Upper lobe of right lung (tissue), 1 donor: ENCODE measurements around the gene ERCC6L2. TPM values are rescaled to one million over a fixed set of nuclear protein-coding genes. Genes with fewer than 3 reads are reported as not detected.

Experiments used
- ATAC-seq: fragments of 200-7000 bp; cut with Tn5 transposase; one replicate; pipeline ENCODE4 v1.9.1; 2020; ENCODE audit warnings: mild to moderate bottlenecking, moderate library complexity
- DNase-seq: peaks from one replicate; pipeline ENCODE4 v3.0.0-alpha.2; 2020
- H3K27ac ChIP-seq: fragments of 200-600 bp; one replicate; pipeline ENCODE4 v1.8.0; 2022
- H3K27me3 ChIP-seq: fragments of 200-600 bp; one replicate; pipeline ENCODE4 v1.8.0; 2022; ENCODE audit warnings: mild to moderate bottlenecking
- H3K36me3 ChIP-seq: fragments of 200-600 bp; one replicate; pipeline ENCODE4 v1.8.0; 2022
- H3K4me1 ChIP-seq: fragments of 200-600 bp; one replicate; pipeline ENCODE4 v1.8.0; 2022
- H3K4me3 ChIP-seq: fragments of 200-600 bp; one replicate; pipeline ENCODE4 v1.8.0; 2022; ENCODE audit warnings: mild to moderate bottlenecking
- H3K9me3 ChIP-seq: fragments of 200-600 bp; one replicate; pipeline ENCODE4 v1.8.0; 2022
- intact Hi-C: fragments of 100-400 bp; cut with DNase I; formaldehyde crosslinking; loops from one replicate; pipeline ENCODE4 v1.11.0; 2022
- total RNA-seq: library from RNA; stranded (reverse); fragmentation: NEBNext Ultra II Directional; extraction: Animal tissue kit (Norgen Biotek cat#: 25700); gene quantifications from one replicate; pipeline ENCODE4 v1.2.1, GENCODE V29; 2021
- TF ChIP-seq, protein P1 (sequence below): fragments of 200-600 bp; IDR thresholded peaks from one replicate; pipeline ENCODE4 v1.8.0; 2022; ENCODE audit warnings: antibody characterized with exemption
- donor health status: DM: no; HTN: yes; CAD: no; lungs with severe emphysema.

ERCC6L2 gene
- total RNA-seq, 1 donor from 2014 or later, result 43.8 TPM

DNA sequence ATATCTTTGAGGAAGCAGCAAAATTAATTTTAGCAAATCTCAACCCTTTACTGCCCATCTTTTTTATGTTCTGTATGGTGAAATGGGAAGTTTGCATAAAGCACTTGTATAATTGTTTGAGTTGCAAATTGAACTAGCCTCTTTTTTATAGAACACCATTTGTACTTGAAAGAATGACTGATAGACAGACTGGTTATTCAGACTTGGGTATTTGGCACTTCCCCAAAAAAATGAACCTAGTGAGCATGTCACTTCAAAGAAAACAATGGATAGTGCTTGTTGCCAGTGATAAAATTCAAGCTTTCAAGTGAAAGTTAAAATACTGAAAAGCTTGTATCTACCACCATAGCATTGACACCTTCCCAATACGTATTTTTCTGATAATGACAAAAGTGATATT, 115.8 kb downstream of the ERCC6L2 start:
- H3K9me3 ChIP-seq, result no peaks in the 10 kb centered on the region
- TF ChIP-seq, protein P1, sequence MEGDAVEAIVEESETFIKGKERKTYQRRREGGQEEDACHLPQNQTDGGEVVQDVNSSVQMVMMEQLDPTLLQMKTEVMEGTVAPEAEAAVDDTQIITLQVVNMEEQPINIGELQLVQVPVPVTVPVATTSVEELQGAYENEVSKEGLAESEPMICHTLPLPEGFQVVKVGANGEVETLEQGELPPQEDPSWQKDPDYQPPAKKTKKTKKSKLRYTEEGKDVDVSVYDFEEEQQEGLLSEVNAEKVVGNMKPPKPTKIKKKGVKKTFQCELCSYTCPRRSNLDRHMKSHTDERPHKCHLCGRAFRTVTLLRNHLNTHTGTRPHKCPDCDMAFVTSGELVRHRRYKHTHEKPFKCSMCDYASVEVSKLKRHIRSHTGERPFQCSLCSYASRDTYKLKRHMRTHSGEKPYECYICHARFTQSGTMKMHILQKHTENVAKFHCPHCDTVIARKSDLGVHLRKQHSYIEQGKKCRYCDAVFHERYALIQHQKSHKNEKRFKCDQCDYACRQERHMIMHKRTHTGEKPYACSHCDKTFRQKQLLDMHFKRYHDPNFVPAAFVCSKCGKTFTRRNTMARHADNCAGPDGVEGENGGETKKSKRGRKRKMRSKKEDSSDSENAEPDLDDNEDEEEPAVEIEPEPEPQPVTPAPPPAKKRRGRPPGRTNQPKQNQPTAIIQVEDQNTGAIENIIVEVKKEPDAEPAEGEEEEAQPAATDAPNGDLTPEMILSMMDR, result no peak

DNA sequence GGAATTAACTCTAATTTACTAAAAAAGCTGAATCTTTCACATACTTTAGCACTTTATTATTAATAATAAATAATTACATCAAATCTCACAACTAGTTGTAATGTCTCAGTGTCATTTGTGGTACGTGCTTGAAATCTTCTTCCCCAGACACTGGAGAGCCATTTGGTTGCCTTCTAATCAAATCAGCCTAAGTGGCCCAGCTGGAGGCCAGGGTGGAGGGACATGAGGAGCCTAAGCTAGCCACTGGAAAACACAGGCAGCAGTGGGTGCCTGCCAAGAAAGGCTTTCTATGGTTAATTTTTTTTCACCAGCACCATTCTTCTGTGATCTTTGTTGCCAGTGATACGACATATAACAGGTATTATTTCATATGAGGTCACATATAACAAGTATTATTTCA, 117.0 kb downstream of the ERCC6L2 start:
- ATAC-seq (no peak), DNase-seq (no peak)
- H3K9me3 ChIP-seq, result no peaks in the 10 kb centered on the region
- H3K36me3 ChIP-seq, result peaks cover 9% of the 10 kb centered on the region
- no peaks in the 10 kb centered on the region for H3K4me1 ChIP-seq
- TF ChIP-seq, protein P1, result no peak
- H3K4me3 ChIP-seq, result no peak overlapping the region
- intact Hi-C loops, result no loop called here
- H3K27me3 ChIP-seq, result no peaks in the 10 kb centered on the region
- H3K27ac ChIP-seq, result no peak overlapping the region

More for the DNA sequence above, 115.8 kb downstream of the ERCC6L2 start:
- H3K4me3 ChIP-seq, result no peak overlapping the region
- no peak for DNase-seq
- no peak for ATAC-seq
- no peaks in the 10 kb centered on the region for H3K4me1 ChIP-seq
- no peaks in the 10 kb centered on the region for H3K36me3 ChIP-seq
- intact Hi-C loops, result no loop called here
- H3K27me3 ChIP-seq, result no peaks in the 10 kb centered on the region
- H3K27ac ChIP-seq, result no peak overlapping the region

DNA sequence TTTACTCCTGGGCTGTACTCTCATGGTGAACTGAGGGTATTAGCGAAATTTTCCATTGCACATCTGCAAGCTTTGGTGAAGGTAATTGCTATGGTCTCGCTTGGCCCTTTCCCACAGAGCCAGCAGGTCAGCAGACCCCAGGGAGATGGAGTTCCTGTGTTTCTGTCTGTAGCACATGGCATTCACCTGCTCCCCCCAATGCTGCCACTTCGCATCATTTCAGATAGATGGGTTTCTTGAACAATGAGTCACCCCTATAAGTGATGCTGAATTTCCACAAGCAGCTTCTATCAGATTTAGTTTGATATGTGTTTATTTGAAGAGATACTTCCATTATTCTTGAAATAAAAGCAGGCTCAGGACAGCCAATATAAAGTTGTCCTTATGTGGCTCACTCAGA, 117.8 kb downstream of the ERCC6L2 start:
- H3K4me1 ChIP-seq, result no peaks in the 10 kb centered on the region
- H3K27ac ChIP-seq, result no peak overlapping the region
- H3K36me3 ChIP-seq, result peaks cover 9% of the 10 kb centered on the region
- no peaks in the 10 kb centered on the region for H3K27me3 ChIP-seq
- ATAC-seq (no peak), DNase-seq (no peak)
- TF ChIP-seq, protein P1, result no peak
- no peaks in the 10 kb centered on the region for H3K9me3 ChIP-seq
- no peak overlapping the region for H3K4me3 ChIP-seq
- intact Hi-C loops, result no loop called here

DNA sequence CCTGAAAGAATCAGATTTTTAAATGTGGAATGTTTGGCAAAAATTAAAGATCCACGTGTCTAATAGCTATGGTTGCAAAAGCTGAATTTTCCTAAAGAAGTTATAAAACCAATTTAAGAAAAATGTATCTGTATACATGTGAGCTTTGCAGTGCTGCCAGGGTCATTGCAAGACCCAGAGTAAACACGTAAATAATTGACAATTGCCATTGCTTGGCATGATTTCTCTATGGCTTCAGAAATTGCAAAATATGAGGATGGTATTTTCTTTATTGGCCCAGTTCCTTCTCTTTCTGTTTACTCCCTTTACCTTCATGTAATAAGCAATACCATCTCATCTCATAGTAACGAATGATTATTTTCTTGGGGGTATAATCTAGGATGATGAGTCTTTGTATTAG, 123.9 kb downstream of the ERCC6L2 start:
- ATAC-seq (no peak), DNase-seq (no peak)
- intact Hi-C loops, result no loop called here
- Histone ChIP-seq H3K27me3 (no peaks in the 10 kb centered on the region), H3K4me3 (no peak overlapping the region), H3K9me3 (no peaks in the 10 kb centered on the region), H3K27ac (no peak overlapping the region), H3K36me3 (peaks cover 11% of the 10 kb centered on the region), H3K4me1 (no peaks in the 10 kb centered on the region)
- TF ChIP-seq, protein P1, result no peak

DNA sequence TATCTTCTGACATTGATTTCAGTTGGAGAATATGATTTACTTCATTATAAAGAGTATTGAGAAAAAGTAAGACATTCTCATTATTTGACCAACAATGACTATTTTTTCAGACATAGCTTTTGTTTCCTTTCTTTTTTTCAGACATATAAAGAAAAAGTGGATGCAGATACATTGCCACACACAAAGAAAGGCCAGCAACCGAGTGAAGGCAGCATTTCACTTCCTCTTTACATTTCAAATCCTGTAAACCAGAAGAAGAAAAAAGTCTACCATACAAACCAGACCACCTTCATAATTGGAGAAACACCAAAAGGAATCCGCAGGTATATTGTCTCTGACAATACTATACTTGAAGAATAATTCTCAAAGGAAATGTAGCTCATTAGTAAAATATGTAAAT, 128.9 kb downstream of the ERCC6L2 start:
- intact Hi-C loops, result no loop called here
- no peak for DNase-seq

More for the DNA sequence above, 128.9 kb downstream of the ERCC6L2 start:
- TF ChIP-seq, protein P1, result no peak
- no peak overlapping the region for H3K27ac ChIP-seq
- no peaks in the 10 kb centered on the region for H3K27me3 ChIP-seq
- no peaks in the 10 kb centered on the region for H3K4me1 ChIP-seq
- H3K9me3 ChIP-seq, result no peaks in the 10 kb centered on the region
- peaks cover 20% of the 10 kb centered on the region for H3K36me3 ChIP-seq
- ATAC-seq, result no peak
- no peak overlapping the region for H3K4me3 ChIP-seq
